Measurements from ENCODE around the gene ALDH3B1.
"Not testable (repeated sequence)": the region's sequence is repeated elsewhere in the genome, so short reads cannot be mapped to it uniquely, and the experiment has no call there.

ALDH3B1 gene

DNA sequence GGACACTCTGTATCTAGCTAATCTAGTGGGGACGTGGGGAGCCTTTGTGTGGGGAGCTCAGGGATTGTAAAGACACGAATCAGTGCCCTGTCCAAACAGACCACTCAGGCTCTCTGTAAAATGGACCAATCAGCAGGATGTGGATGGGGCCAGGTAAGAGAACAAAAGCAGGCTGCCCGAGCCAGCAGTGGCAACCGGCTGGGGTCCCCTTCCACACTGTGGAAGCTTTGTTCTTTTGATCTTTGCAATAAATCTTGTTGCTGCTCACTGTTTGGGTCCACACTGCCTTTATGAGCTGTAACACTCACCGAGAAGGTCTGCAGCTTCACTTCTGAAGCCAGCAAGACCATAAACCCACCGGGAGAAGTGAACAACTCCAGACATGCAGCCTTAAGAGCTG is 46.2 kb upstream of the ALDH3B1 start:
- not testable (repeated sequence) for H3K4me3 ChIP-seq (ENCODE audit: low read depth, low read length); H3K4me1 ChIP-seq (ENCODE audit: control insufficient read depth, insufficient read depth, low read length); H3K27ac ChIP-seq (ENCODE audit: extremely low read depth, low read depth, low read length); H3K9me3 ChIP-seq (ENCODE audit: control insufficient read depth, insufficient read depth, low read depth, low read length); H3K36me3 ChIP-seq (ENCODE audit: control insufficient read depth in 2 of 2, insufficient read depth in 1 of 2, low read length in 2 of 2)
- POLR2A ChIA-PET = interaction anchor here (0.7 kb wide), 1 partner anchor 42 kb away, joined by 4 read pairs; no protein-coding TSS in a partner anchor
- CTCF ChIA-PET = interaction anchor here (0.9 kb wide), 1 partner anchor 8 kb away, joined by 3 read pairs; no protein-coding TSS in a partner anchor
- TF ChIP-seq, protein P1, sequence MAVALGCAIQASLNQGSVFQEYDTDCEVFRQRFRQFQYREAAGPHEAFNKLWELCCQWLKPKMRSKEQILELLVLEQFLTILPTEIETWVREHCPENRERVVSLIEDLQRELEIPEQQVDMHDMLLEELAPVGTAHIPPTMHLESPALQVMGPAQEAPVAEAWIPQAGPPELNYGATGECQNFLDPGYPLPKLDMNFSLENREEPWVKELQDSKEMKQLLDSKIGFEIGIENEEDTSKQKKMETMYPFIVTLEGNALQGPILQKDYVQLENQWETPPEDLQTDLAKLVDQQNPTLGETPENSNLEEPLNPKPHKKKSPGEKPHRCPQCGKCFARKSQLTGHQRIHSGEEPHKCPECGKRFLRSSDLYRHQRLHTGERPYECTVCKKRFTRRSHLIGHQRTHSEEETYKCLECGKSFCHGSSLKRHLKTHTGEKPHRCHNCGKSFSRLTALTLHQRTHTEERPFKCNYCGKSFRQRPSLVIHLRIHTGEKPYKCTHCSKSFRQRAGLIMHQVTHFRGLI (tag by site-specific recombination; IDR thresholded peaks at IDR 0.05) = peak; percentile 63; the same call in 1 of the 2 replicates

DNA sequence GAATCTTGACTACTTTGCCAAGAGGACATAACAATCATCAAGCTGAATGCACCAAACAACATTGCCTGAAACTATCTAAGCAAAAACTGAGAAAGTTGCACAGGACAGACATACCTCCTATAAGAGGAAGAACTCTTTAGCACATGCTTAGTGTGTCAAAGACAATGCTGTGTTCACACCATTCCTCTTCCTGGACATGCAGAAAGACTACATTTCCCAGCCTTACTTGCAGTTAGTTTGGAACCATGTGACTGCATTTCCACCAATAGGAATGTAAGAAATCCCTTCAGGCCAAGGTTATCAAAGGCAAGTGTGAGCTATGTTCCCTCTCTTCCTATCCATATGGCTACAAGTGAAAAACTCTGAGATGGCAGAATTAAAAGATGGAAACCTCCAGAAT is 45.4 kb upstream of the ALDH3B1 start:
- POLR2A ChIA-PET; H3K4me3 ChIP-seq (ENCODE audit: low read depth, low read length); H3K9me3 ChIP-seq (ENCODE audit: control insufficient read depth, insufficient read depth, low read depth, low read length); H3K4me1 ChIP-seq (ENCODE audit: control insufficient read depth, insufficient read depth, low read length); H3K27ac ChIP-seq (ENCODE audit: extremely low read depth, low read depth, low read length); CTCF ChIA-PET; H3K36me3 ChIP-seq (ENCODE audit: control insufficient read depth in 2 of 2, insufficient read depth in 1 of 2, low read length in 2 of 2): not testable (repeated sequence)

DNA sequence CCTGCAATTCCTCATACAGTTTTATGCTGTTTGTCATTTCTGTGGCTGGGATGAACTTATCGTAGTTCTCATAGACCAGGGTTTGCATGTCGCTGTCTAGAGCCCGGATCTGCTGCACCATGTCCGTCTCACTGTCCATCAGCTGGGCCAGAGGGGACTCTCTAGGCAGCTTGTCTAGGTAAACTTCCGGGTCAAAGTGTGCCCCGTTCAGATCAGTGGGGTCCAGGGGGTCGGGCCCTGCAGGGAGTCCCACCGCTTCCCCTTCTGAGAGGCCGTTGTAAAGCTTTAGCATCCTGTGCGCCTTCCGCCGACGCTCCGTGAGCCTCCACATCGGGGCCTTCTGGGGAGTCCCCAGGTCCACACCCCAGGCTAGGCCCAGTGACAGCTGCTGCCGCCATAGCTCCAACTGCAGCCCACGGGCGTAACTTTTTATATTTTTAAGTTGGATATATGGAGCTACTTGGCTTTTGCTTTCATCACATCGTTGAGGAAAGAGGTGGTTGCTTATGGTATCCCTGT is 44.2 kb upstream of the ALDH3B1 start:
- CTCF ChIA-PET = interaction anchor here (0.7 kb wide), 1 partner anchor 74 kb away, joined by 3 read pairs; no protein-coding TSS in a partner anchor
- H3K4me1 ChIP-seq (ENCODE audit: control insufficient read depth, insufficient read depth, low read length); H3K36me3 ChIP-seq (ENCODE audit: control insufficient read depth in 2 of 2, insufficient read depth in 1 of 2, low read length in 2 of 2); POLR2A ChIA-PET; H3K27ac ChIP-seq (ENCODE audit: extremely low read depth, low read depth, low read length); H3K9me3 ChIP-seq (ENCODE audit: control insufficient read depth, insufficient read depth, low read depth, low read length); H3K4me3 ChIP-seq (ENCODE audit: low read depth, low read length): not testable (repeated sequence)

DNA sequence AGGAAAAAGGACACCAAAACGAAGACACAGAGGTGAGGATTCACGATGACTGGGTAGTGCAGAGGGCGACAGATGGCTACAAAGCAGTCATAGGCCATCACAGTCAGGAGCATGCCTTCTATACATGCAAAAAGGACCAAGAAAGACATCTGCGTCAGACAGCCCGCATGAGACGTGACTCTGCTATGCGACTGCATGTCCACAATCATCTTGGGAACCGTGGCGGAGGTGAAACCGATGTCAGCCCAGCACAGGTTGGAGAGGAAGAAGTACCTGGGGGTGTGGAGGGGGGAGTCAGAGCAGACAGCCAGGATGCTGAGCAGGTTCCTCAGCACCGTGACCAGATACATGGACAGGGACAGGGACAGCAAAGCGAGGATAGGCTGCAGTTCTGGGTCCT is 35.4 kb upstream of the ALDH3B1 start:
- H3K36me3 ChIP-seq (ENCODE audit: control insufficient read depth in 2 of 2, insufficient read depth in 1 of 2, low read length in 2 of 2); H3K4me1 ChIP-seq (ENCODE audit: control insufficient read depth, insufficient read depth, low read length); H3K9me3 ChIP-seq (ENCODE audit: control insufficient read depth, insufficient read depth, low read depth, low read length); POLR2A ChIA-PET; CTCF ChIA-PET; H3K27ac ChIP-seq (ENCODE audit: extremely low read depth, low read depth, low read length); H3K4me3 ChIP-seq (ENCODE audit: low read depth, low read length): not testable (repeated sequence)

DNA sequence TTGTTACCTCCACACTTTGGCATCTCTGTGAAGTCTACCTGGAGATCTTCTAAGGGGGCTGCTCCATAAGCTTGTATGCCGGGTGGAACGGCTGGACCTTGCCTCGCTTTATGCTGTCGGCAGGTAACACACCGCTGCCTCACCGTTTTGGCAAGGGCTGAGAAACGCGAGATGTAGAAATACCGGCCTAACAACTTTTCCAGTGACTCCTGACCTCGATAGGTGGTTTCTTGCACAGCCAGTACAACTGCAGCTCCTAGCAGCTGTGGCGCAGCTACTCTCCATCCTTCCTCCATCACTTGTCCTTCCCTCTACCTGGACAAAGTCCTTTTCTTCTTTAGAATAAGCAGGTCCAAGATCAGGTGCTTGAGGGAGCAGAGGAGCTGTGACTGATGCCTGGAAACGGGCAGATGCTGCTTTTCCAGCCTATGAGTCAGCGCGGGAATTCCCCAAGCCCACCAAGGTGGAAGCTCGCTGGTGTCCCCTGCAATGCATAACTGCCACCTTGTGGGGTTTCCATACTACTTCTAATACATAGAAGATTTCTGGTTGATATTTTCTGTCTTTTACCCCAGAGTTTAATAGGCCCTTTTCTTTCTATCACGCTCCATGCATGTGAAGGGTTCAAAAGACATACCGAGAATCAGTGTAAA is 31.2 kb upstream of the ALDH3B1 start:
- H3K27ac ChIP-seq (ENCODE audit: extremely low read depth, low read depth, low read length); H3K9me3 ChIP-seq (ENCODE audit: control insufficient read depth, insufficient read depth, low read depth, low read length); H3K4me3 ChIP-seq (ENCODE audit: low read depth, low read length); POLR2A ChIA-PET; H3K36me3 ChIP-seq (ENCODE audit: control insufficient read depth in 2 of 2, insufficient read depth in 1 of 2, low read length in 2 of 2); H3K4me1 ChIP-seq (ENCODE audit: control insufficient read depth, insufficient read depth, low read length): not testable (repeated sequence)
- CTCF ChIA-PET = interaction anchor here (0.7 kb wide), 1 partner anchor 324 kb away, joined by 5 read pairs; no protein-coding TSS in a partner anchor

DNA sequence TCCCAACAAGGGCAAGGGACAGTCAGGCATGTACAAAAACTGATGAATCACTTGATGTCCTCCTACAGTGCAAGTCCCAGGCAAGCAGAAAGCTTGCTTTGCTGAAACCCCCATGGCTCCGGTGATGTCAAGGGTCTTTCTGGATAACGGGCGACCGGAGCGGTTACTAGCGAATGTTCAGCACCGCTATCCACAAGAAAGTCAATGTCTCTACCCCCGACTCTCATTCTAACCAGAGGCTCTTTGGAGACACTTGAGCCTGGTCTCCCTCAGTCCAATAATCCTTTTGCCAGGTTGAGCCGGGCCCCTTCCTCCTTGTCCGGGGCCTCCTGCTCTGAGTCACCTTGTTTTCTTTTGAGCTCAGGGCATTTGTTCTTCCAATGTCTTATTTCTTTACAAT is 28.9 kb upstream of the ALDH3B1 start:
- H3K27ac ChIP-seq (ENCODE audit: extremely low read depth, low read depth, low read length); H3K36me3 ChIP-seq (ENCODE audit: control insufficient read depth in 2 of 2, insufficient read depth in 1 of 2, low read length in 2 of 2); H3K4me1 ChIP-seq (ENCODE audit: control insufficient read depth, insufficient read depth, low read length); H3K4me3 ChIP-seq (ENCODE audit: low read depth, low read length); POLR2A ChIA-PET; H3K9me3 ChIP-seq (ENCODE audit: control insufficient read depth, insufficient read depth, low read depth, low read length): not testable (repeated sequence)
- CTCF ChIA-PET = interaction anchor here (0.6 to 1.2 kb wide), 4 partner anchors 13 to 181 kb away, joined by 3 to 5 read pairs (median 4); no protein-coding TSS in a partner anchor
- TF ChIP-seq, protein P2, sequence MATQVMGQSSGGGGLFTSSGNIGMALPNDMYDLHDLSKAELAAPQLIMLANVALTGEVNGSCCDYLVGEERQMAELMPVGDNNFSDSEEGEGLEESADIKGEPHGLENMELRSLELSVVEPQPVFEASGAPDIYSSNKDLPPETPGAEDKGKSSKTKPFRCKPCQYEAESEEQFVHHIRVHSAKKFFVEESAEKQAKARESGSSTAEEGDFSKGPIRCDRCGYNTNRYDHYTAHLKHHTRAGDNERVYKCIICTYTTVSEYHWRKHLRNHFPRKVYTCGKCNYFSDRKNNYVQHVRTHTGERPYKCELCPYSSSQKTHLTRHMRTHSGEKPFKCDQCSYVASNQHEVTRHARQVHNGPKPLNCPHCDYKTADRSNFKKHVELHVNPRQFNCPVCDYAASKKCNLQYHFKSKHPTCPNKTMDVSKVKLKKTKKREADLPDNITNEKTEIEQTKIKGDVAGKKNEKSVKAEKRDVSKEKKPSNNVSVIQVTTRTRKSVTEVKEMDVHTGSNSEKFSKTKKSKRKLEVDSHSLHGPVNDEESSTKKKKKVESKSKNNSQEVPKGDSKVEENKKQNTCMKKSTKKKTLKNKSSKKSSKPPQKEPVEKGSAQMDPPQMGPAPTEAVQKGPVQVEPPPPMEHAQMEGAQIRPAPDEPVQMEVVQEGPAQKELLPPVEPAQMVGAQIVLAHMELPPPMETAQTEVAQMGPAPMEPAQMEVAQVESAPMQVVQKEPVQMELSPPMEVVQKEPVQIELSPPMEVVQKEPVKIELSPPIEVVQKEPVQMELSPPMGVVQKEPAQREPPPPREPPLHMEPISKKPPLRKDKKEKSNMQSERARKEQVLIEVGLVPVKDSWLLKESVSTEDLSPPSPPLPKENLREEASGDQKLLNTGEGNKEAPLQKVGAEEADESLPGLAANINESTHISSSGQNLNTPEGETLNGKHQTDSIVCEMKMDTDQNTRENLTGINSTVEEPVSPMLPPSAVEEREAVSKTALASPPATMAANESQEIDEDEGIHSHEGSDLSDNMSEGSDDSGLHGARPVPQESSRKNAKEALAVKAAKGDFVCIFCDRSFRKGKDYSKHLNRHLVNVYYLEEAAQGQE (tag by site-specific recombination; IDR thresholded peaks at IDR 0.05) = peak; percentile 90

DNA sequence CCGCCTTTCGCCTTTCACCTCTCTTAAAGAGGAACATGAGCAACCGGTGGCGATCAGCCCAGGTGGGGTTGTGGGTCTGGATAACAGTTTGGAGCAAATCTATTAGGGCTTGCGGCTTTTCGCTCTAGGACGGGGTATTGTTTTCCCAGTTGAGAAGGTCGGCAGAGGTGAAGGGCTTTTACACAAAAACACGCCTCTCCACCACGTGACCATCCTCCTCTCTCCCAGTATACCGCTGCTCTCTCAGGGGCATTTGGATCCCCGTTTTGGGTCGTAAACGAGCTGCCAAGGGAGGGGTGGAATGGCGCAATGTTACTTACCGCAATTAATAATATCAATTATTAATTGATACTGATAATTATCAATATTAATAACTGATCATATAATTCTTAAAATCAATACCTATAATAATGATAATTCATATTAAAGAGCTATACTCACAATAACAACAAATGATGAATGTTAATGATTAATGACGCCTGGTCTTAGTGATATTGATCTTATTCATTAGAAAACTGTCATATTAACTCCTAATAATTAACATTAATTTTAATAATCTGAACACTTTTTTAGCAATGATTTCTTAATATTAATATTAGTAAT is 27.8 kb upstream of the ALDH3B1 start:
- CTCF ChIA-PET = interaction anchor here (0.9 kb wide), 1 partner anchor 12 kb away, joined by 3 read pairs; no protein-coding TSS in a partner anchor
- not testable (repeated sequence) for H3K27ac ChIP-seq (ENCODE audit: extremely low read depth, low read depth, low read length); H3K36me3 ChIP-seq (ENCODE audit: control insufficient read depth in 2 of 2, insufficient read depth in 1 of 2, low read length in 2 of 2); H3K4me3 ChIP-seq (ENCODE audit: low read depth, low read length); H3K9me3 ChIP-seq (ENCODE audit: control insufficient read depth, insufficient read depth, low read depth, low read length); H3K4me1 ChIP-seq (ENCODE audit: control insufficient read depth, insufficient read depth, low read length)
- POLR2A ChIA-PET = interaction anchor here (0.6 kb wide), 1 partner anchor 46 kb away, joined by 3 read pairs; no protein-coding TSS in a partner anchor
